ENCODE data around the gene LPO.

- TF ChIP-seq, protein P1, sequence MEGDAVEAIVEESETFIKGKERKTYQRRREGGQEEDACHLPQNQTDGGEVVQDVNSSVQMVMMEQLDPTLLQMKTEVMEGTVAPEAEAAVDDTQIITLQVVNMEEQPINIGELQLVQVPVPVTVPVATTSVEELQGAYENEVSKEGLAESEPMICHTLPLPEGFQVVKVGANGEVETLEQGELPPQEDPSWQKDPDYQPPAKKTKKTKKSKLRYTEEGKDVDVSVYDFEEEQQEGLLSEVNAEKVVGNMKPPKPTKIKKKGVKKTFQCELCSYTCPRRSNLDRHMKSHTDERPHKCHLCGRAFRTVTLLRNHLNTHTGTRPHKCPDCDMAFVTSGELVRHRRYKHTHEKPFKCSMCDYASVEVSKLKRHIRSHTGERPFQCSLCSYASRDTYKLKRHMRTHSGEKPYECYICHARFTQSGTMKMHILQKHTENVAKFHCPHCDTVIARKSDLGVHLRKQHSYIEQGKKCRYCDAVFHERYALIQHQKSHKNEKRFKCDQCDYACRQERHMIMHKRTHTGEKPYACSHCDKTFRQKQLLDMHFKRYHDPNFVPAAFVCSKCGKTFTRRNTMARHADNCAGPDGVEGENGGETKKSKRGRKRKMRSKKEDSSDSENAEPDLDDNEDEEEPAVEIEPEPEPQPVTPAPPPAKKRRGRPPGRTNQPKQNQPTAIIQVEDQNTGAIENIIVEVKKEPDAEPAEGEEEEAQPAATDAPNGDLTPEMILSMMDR (IDR thresholded peaks at IDR 0.05; ENCODE audit: borderline replicate concordance, extremely low read depth, low read length, poor library complexity, severe bottlenecking): no peak
- TF ChIP-seq EZH2 (IDR thresholded peaks at IDR 0.05; ENCODE audit: borderline replicate concordance, low read depth, low read length, severe bottlenecking): no peak
Measured at GRCh38 chr17:58313815-58314705, 75.7 kb downstream of the LPO start.
